ENCODE measurements around the gene TMEM184B. TPM values are rescaled to one million over a fixed set of nuclear protein-coding genes. Genes with fewer than 3 reads are reported as not detected.

The TMEM184B gene
- total RNA-seq, 1 donor from 2014 or later: 22.6 TPM

- no peak for ATAC-seq
Observed at GRCh38 chr22:38223289-38223960, 49.4 kb downstream of the TMEM184B start.

GRCh38 chr22:38222797-38223119, 50.1 kb downstream of the TMEM184B start:
- ATAC-seq: peak; percentile 12

GRCh38 chr22:38221908-38222796, 50.7 kb downstream of the TMEM184B start:
- no peak for ATAC-seq

- no peak for ATAC-seq
Observed at GRCh38 chr22:38221407-38221806, 51.4 kb downstream of the TMEM184B start.

- ATAC-seq: no peak
Observed at GRCh38 chr22:38220653-38221386, 52.0 kb downstream of the TMEM184B start.

- no peak for ATAC-seq
Observed at GRCh38 chr22:38220163-38220562, 52.6 kb downstream of the TMEM184B start.

GRCh38 chr22:38219632-38220031, 53.2 kb downstream of the TMEM184B start:
- no peak for ATAC-seq

GRCh38 chr22:38218661-38219622, 53.9 kb downstream of the TMEM184B start:
- ATAC-seq: peak; percentile 75

- no peak for ATAC-seq
Observed at GRCh38 chr22:38215156-38216038, 57.4 kb downstream of the TMEM184B start.

GRCh38 chr22:38214302-38215056, 58.3 kb downstream of the TMEM184B start:
- peak; percentile 74 for ATAC-seq

GRCh38 chr22:38213990-38214301, 58.9 kb downstream of the TMEM184B start:
- peak; percentile 2 for ATAC-seq

- ATAC-seq: no peak
Observed at GRCh38 chr22:38213319-38213989, 59.4 kb downstream of the TMEM184B start.

GRCh38 chr22:38212442-38212841, 60.4 kb downstream of the TMEM184B start:
- no peak for ATAC-seq

- ATAC-seq: no peak
Observed at GRCh38 chr22:38211556-38211955, 61.3 kb downstream of the TMEM184B start.

GRCh38 chr22:38208551-38208968, 64.2 kb downstream of the TMEM184B start:
- no peak for ATAC-seq

- no peak for ATAC-seq
Observed at GRCh38 chr22:38207898-38208432, 64.8 kb downstream of the TMEM184B start.

- no peak for ATAC-seq
Observed at GRCh38 chr22:38205261-38206128, 67.3 kb downstream of the TMEM184B start.

- no peak for ATAC-seq
Observed at GRCh38 chr22:38204784-38205183, 68.0 kb downstream of the TMEM184B start.

All from esophagus mucosa (tissue), 1 donor.